Purkinje cell (primary cell): ENCODE measurements around the gene TAS2R14. TPM values are rescaled to one million over a fixed set of nuclear protein-coding genes. Genes with fewer than 3 reads are reported as not detected.

Source experiments
- polyA plus RNA-seq: library from polyadenylated mRNA; unstranded; fragments of >200 nt; fragmentation: Nextera tagmentation; gene quantifications from 2 replicates; pipeline ENCODE4 v1.2.1, GENCODE V29; 2014

The TAS2R14 gene, protein sequence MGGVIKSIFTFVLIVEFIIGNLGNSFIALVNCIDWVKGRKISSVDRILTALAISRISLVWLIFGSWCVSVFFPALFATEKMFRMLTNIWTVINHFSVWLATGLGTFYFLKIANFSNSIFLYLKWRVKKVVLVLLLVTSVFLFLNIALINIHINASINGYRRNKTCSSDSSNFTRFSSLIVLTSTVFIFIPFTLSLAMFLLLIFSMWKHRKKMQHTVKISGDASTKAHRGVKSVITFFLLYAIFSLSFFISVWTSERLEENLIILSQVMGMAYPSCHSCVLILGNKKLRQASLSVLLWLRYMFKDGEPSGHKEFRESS
- 10.0 and 17.3 TPM in 2 replicates for polyA plus RNA-seq

DNA sequence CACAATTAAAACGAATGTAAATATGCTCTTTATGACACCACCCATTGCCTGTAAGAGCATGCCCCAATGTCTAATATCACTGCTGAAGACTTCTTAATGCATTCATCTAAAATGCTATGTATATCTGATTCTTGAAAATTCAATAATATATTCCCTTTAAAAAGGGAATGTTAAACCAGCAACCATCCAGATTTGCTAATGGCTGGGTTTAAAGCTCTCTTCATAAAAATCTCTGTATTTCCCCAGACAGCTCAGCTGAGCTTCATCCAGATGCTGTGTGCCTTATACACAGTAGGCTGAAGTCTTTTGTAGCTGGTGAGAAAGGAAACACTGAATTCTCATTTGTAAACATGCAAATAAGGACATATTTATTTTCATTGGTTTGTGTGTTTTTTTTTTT is at the start of gene TAS2R14:
Gene TAS2R14, minus strand, starts transcription at position 101 of the 400 bp plus-strand sequence. Its CDS starts 56 bp downstream, at position 45.

DNA sequence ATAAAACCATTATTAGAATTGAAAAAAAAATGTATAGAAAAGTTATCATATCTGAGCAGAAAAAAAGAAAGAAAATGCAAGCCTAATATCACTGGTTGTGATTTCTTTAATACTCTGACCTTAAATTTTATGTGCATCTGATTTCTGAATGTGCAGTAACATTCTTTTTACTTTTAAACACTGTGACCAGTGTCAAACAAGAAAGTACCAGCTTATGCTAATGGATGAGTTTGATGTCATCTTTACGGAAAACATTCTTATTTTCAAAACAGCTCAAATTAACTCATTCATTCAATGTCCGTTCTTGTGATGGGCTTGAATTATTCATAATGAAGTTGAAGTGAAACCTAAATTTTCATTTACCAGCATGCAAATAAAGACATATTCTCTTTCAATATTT is 47.7 kb upstream of the TAS2R14 start, which contains the start of gene TAS2R50:
Gene TAS2R50, minus strand, starts transcription at position 101 of the 400 bp plus-strand sequence. Its CDS starts 52 bp downstream, at position 49.

DNA sequence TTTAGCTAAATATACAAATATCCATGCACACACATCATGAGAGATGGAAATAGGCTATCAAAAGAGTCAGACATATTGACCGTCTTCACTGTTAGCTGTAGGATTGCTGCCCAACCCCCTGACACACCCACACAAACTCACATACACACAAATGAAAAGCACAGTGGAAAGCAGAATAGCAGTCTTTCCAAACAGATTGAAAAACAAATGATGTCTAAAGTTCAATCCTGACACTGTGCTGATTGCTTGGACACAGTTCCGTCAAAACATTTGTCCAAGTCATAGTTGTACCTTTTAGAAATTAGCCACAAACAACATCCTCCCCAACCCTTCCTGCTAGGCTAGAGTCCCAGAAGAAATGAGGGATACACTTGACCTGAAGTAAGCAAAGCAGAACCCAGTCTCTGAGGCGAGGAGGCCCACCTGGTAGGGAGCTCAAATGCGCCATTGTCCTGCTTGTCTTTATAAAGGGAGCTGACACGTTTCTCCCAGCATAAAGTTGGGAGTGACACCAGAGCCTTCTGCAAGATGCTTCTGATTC is 10.2 kb downstream of the TAS2R14 start, which contains the start of gene PRH2:
Gene PRH2, plus strand, starts transcription at position 491 of the 541 bp plus-strand sequence. Its CDS starts 38 bp downstream, at position 529.

GRCh38 chr12:10909462-10909861 is 29.6 kb downstream of the TAS2R14 start, which contains the start of gene TAS2R13:
Gene TAS2R13, minus strand, starts transcription at chr12:10909562. Its CDS starts 264 bp downstream, at chr12:10909298.

Other genes with a start within 250 kb of the TAS2R14 start
- gene YBX3, start 215.9 kb downstream of the TAS2R14 start, polyA plus RNA-seq, result 1.5 and 2.4 TPM in 2 replicates
- gene TAS2R7, start 136.6 kb downstream of the TAS2R14 start, polyA plus RNA-seq, result 0.30 TPM in 1 of 2 replicates, not detected in the other
- gene TAS2R8, start 132.0 kb downstream of the TAS2R14 start, polyA plus RNA-seq, result not detected in 2 replicates
- gene TAS2R9, start 129.1 kb downstream of the TAS2R14 start, polyA plus RNA-seq, result not detected in 2 replicates
- 3.4 and 4.6 TPM in 2 replicates for gene TAS2R10, start 112.9 kb downstream of the TAS2R14 start, polyA plus RNA-seq
- 17.7 and 22.1 TPM in 2 replicates for gene PRR4, start 89.8 kb downstream of the TAS2R14 start, polyA plus RNA-seq
- gene PRH1, start 55.0 kb downstream of the TAS2R14 start, polyA plus RNA-seq, result 31.6 and 47.9 TPM in 2 replicates
- 0.20 and 0.54 TPM in 2 replicates for gene TAS2R13, start 29.7 kb downstream of the TAS2R14 start, polyA plus RNA-seq
- gene PRH2, start 10.0 kb downstream of the TAS2R14 start, polyA plus RNA-seq, result not detected in 2 replicates
- gene TAS2R50, start 47.6 kb upstream of the TAS2R14 start, polyA plus RNA-seq, result not detected in 2 replicates
- 0.87 TPM in 1 of 2 replicates, not detected in the other for gene TAS2R20, start 59.0 kb upstream of the TAS2R14 start, polyA plus RNA-seq
- 0.81 and 2.3 TPM in 2 replicates for gene TAS2R19, start 83.4 kb upstream of the TAS2R14 start, polyA plus RNA-seq
- gene TAS2R31, start 92.1 kb upstream of the TAS2R14 start, polyA plus RNA-seq, result not detected in 2 replicates
- gene TAS2R46, start 123.0 kb upstream of the TAS2R14 start, polyA plus RNA-seq, result 2.0 TPM in 1 of 2 replicates, not detected in the other
- gene TAS2R43, start 153.1 kb upstream of the TAS2R14 start, polyA plus RNA-seq, result not detected in 2 replicates
- 0.32 and 0.52 TPM in 2 replicates for gene TAS2R30, start 195.4 kb upstream of the TAS2R14 start, polyA plus RNA-seq
- gene SMIM10L1, start 231.9 kb upstream of the TAS2R14 start, polyA plus RNA-seq, result 17.9 and 18.2 TPM in 2 replicates
- gene TAS2R42, start 247.7 kb upstream of the TAS2R14 start, polyA plus RNA-seq, result not detected in 2 replicates